OCI-LY3 (cell line): ENCODE measurements around the gene LAIR1.
"Not testable (repeated sequence)": the region's sequence is repeated elsewhere in the genome, so short reads cannot be mapped to it uniquely, and the experiment has no call there.

Experiments used
- H2AFZ ChIP-seq: fragments of 200-600, 300-600 bp; shearing (Covaris generic); 2 replicates; pipeline ENCODE4 v1.6.0; 2014; ENCODE audit warnings: antibody characterized with exemption, low read depth, low read length
- H3K27ac ChIP-seq: fragments of 200-600, 300-600 bp; sonication (generic); 2 replicates; pipeline ENCODE4 v1.5.1; 2014; ENCODE audit warnings: mild to moderate bottlenecking, low read length, moderate library complexity, mixed read lengths
- H3K27me3 ChIP-seq: fragments of 200-600, 300-600 bp; sonication (generic); 2 replicates; pipeline ENCODE4 v1.6.1; 2014; ENCODE audit warnings: low read depth, low read length, mixed read lengths
- H3K36me3 ChIP-seq: fragments of 200-600, 300-600 bp; sonication (generic); replicated peaks from 2 replicates; pipeline ENCODE3; 2014; ENCODE audit warnings: low read depth, low read length, mixed read lengths
- H3K4me1 ChIP-seq: fragments of 300-600, 200-600 bp; sonication (generic); 2 replicates; pipeline ENCODE4 v1.6.1; 2014; ENCODE audit warnings: low read length, mixed read lengths
- H3K4me2 ChIP-seq: fragments of 200-600, 300-600 bp; sonication (generic); 2 replicates; pipeline ENCODE4 v1.6.1; 2014; ENCODE audit warnings: low read length, mixed read lengths
- H3K4me3 ChIP-seq: fragments of 300-600, 200-600 bp; sonication (generic); 2 replicates; pipeline ENCODE4 v1.5.1; 2014; ENCODE audit warnings: antibody characterized with exemption, mild to moderate bottlenecking, low read length, moderate library complexity
- H3K79me2 ChIP-seq: fragments of 300-600, 200-600 bp; shearing (Covaris generic); 2 replicates; pipeline ENCODE4 v1.6.1; 2014; ENCODE audit warnings: mild to moderate bottlenecking, low read length, mixed read lengths
- H3K9ac ChIP-seq: fragments of 300-600, 200-600 bp; shearing (Covaris generic); 2 replicates; pipeline ENCODE4 v1.6.0; 2014; ENCODE audit warnings: mild to moderate bottlenecking, low read length, moderate library complexity
- H3K9me3 ChIP-seq: fragments of 200-600, 300-600 bp; shearing (Covaris generic); 2 replicates; pipeline ENCODE4 v1.6.1; 2014; ENCODE audit warnings: low read length, mixed read lengths; ENCODE audit not compliant: insufficient read depth
- H4K20me1 ChIP-seq: fragments of 200-600, 300-600 bp; sonication (generic); 2 replicates; pipeline ENCODE4 v1.6.1; 2016; ENCODE audit warnings: low read length, mixed read lengths; ENCODE audit not compliant: insufficient read depth
- CTCF ChIP-seq: fragments of 200-600, 300-600 bp; sonication (generic); IDR thresholded peaks from 2 replicates; pipeline ENCODE4 v1.5.1; 2014; ENCODE audit warnings: antibody characterized with exemption, low read length, low read depth
- EZH2phosphoT487 ChIP-seq: fragments of 200-600 bp; shearing (Covaris generic); IDR thresholded peaks from 2 replicates; pipeline ENCODE4 v1.6.1; 2018; ENCODE audit warnings: antibody characterized with exemption, mixed run types, low read depth

Gene LAIR1

GRCh38 chr19:54325631-54326030, 39.1 kb downstream of the LAIR1 start:
- no peaks in the 10 kb centered on the region for H3K36me3 ChIP-seq
- H3K4me1 ChIP-seq = peaks cover 35% of the 10 kb centered on the region
- H3K9me3 ChIP-seq = peaks cover 7% of the 10 kb centered on the region; the same call in 1 of the 2 replicates
- H4K20me1 ChIP-seq = no peaks in the 10 kb centered on the region
- peak overlapping the region; percentile 3; the same call in 1 of the 2 replicates for H3K4me2 ChIP-seq
- H3K79me2 ChIP-seq = no peaks in the 10 kb centered on the region
- no peak overlapping the region for H3K27ac ChIP-seq
- H3K4me3 ChIP-seq = no peak overlapping the region
- no peak for TF ChIP-seq EZH2phosphoT487
- H2AFZ ChIP-seq = no peak overlapping the region
- no peak overlapping the region for H3K9ac ChIP-seq
- peaks cover 41% of the 10 kb centered on the region for H3K27me3 ChIP-seq

- H3K79me2 ChIP-seq = no peaks in the 10 kb centered on the region
- no peak overlapping the region for H3K9ac ChIP-seq
- no peaks in the 10 kb centered on the region for H3K36me3 ChIP-seq
- H4K20me1 ChIP-seq = no peaks in the 10 kb centered on the region
- H3K4me3 ChIP-seq = no peak overlapping the region
- H2AFZ ChIP-seq = no peak overlapping the region
- H3K4me2 ChIP-seq = peak overlapping the region; percentile 3; the same call in 1 of the 2 replicates
- no peak overlapping the region for H3K27ac ChIP-seq
- peaks cover 45% of the 10 kb centered on the region for H3K27me3 ChIP-seq
- peaks cover 7% of the 10 kb centered on the region; the same call in 1 of the 2 replicates for H3K9me3 ChIP-seq
- H3K4me1 ChIP-seq = peaks cover 35% of the 10 kb centered on the region
- TF ChIP-seq CTCF (peak; percentile 96), EZH2phosphoT487 (no peak)
Measured at GRCh38 chr19:54325194-54325621, 39.5 kb downstream of the LAIR1 start.

- Histone ChIP-seq H3K36me3 (no peaks in the 10 kb centered on the region), H4K20me1 (no peaks in the 10 kb centered on the region), H3K4me3 (no peak overlapping the region), H3K27ac (no peak overlapping the region), H3K79me2 (no peaks in the 10 kb centered on the region), H3K4me1 (peaks cover 39% of the 10 kb centered on the region), H3K9ac (no peak overlapping the region), H2AFZ (no peak overlapping the region), H3K27me3 (peaks cover 44% of the 10 kb centered on the region), H3K4me2 (no peak overlapping the region), H3K9me3 (peaks cover 7% of the 10 kb centered on the region; the same call in 1 of the 2 replicates)
- no peak for TF ChIP-seq CTCF
- TF ChIP-seq EZH2phosphoT487 = no peak
Measured at GRCh38 chr19:54324071-54324470, 40.7 kb downstream of the LAIR1 start.

- H3K9ac ChIP-seq, H4K20me1 ChIP-seq, H3K4me2 ChIP-seq, H3K36me3 ChIP-seq, H3K79me2 ChIP-seq, H3K4me3 ChIP-seq, H2AFZ ChIP-seq, H3K27ac ChIP-seq, H3K9me3 ChIP-seq: not testable (repeated sequence)
- H3K27me3 ChIP-seq = peaks cover 38% of the 10 kb centered on the region
- H3K4me1 ChIP-seq = peaks cover 36% of the 10 kb centered on the region
Measured at GRCh38 chr19:54322934-54323333, 41.8 kb downstream of the LAIR1 start.

GRCh38 chr19:54322295-54322694, 42.4 kb downstream of the LAIR1 start:
- Histone ChIP-seq H3K4me1 (peaks cover 31% of the 10 kb centered on the region), H3K27me3 (peaks cover 38% of the 10 kb centered on the region)
- H3K9ac ChIP-seq, H3K4me3 ChIP-seq, H2AFZ ChIP-seq, H3K4me2 ChIP-seq, H4K20me1 ChIP-seq, H3K79me2 ChIP-seq, H3K9me3 ChIP-seq, H3K36me3 ChIP-seq, H3K27ac ChIP-seq: not testable (repeated sequence)
